ENCODE data around the gene STAB2.

- TF ChIP-seq EP300 (IDR thresholded peaks at IDR 0.05) (no peak), CTCF (IDR thresholded peaks at IDR 0.05) (no peak), POLR2A (IDR thresholded peaks at IDR 0.05) (no peak), POLR2AphosphoS5 (IDR thresholded peaks at IDR 0.05) (no peak)
Measured at GRCh38 chr12:103589517-103589916, 2.4 kb downstream of the STAB2 start.

Measured in gastroesophageal sphincter (tissue), 3 donors.